ENCODE results near the gene PAIP1. TPM values are rescaled to one million over a fixed set of nuclear protein-coding genes. Genes with fewer than 3 reads are reported as not detected.

Gene PAIP1
- total and polyA plus RNA-seq, 2 donors (not counting 3 experiments of a cell fraction or from before 2014, with no cell fraction given), result 69.1 to 90.1 TPM

DNA sequence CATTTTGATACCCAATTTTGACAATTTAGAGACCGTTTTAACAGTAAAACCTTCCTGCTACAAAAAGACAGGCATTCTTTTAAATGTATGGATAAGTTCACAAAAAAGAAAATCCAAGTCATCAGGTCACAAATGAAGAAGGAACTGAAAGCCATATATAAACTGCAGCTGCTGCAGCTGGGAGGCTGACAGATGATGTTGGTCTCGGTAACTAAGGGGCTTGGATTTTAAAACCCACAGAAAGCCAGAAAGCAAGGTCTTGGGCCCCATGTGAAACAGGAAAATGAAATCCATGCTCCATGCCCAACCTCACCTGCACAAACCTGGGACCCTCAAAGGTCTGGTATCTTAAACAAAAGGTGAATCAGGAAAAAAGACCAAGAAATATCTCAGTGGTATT is 26.2 kb downstream of the PAIP1 start:
- CTCF ChIA-PET, result no interaction called here
- Histone ChIP-seq H3K27ac (ENCODE audit: insufficient read depth, low read depth, low read length) (no peak overlapping the region), H3K4me1 (ENCODE audit: control insufficient read depth, extremely low read depth, insufficient read depth, low read length) (no peaks in the 10 kb centered on the region), H3K4me2 (ENCODE audit: insufficient read depth, low read length) (no peak overlapping the region), H3K36me3 (ENCODE audit: control insufficient read depth in 2 of 2, extremely low read depth in 1 of 2, insufficient read depth in 2 of 2, low read length in 2 of 2) (peaks cover 20 to 33% of the 10 kb centered on the region in 2 experiments), H2AFZ (ENCODE audit: low read depth, low read length) (no peak overlapping the region), H3K4me3 (replicated peaks in 1 of 3; ENCODE audit: insufficient read depth in 1 of 3, low read depth in 1 of 3, low read length in 3 of 3) (no peak overlapping the region), H3K79me2 (ENCODE audit: control insufficient read depth, insufficient read depth, low read length) (no peaks in the 10 kb centered on the region), H3K9ac (replicated peaks; ENCODE audit: extremely low read depth, insufficient read depth, low read length) (no peak overlapping the region), H3K9me3 (replicated peaks; ENCODE audit: control insufficient read depth, insufficient read depth, low read length) (no peaks in the 10 kb centered on the region), H3K27me3 (ENCODE audit: control insufficient read depth in 2 of 2, insufficient read depth in 2 of 2, low read length in 2 of 2) (no peaks in the 10 kb centered on the region), H3K9me1 (replicated peaks; ENCODE audit: control insufficient read depth, extremely low read depth, insufficient read depth, low read length) (no peaks in the 10 kb centered on the region), H4K20me1 (replicated peaks; ENCODE audit: control insufficient read depth, extremely low read depth, insufficient read depth, low read length) (no peaks in the 10 kb centered on the region)
- DNase-seq (ENCODE audit: low read depth, low spot score) (no peak), FAIRE-seq (no peak)
- TF ChIP-seq MYC (IDR thresholded peaks at IDR 0.05; ENCODE audit: low read depth, low read length) (no peak), EZH2 (IDR thresholded peaks at IDR 0.05; ENCODE audit: borderline replicate concordance, low read depth, low read length, severe bottlenecking) (no peak), CTCF (IDR thresholded peaks at IDR 0.05; ENCODE audit: extremely low read depth in 1 of 2, insufficient read depth in 1 of 2, low read depth in 1 of 2, low read length in 2 of 2) (no peak), FOS (IDR thresholded peaks at IDR 0.05; ENCODE audit: borderline replicate concordance, insufficient read depth, low read length) (no peak), GATA2 (IDR thresholded peaks at IDR 0.05; ENCODE audit: insufficient read depth, insufficient read length, low read depth, low read length) (no peak)
- dilution Hi-C loops (cut with MboI; ENCODE audit: extremely low pct_ligation_motif_present, low sequenced_read_pairs), result no loop called here
- POLR2A ChIA-PET, result no interaction called here
- intact Hi-C loops (cut with micrococcal nuclease), result no loop called here
- no TSS peak for BruUV-seq (replicated peaks)

DNA sequence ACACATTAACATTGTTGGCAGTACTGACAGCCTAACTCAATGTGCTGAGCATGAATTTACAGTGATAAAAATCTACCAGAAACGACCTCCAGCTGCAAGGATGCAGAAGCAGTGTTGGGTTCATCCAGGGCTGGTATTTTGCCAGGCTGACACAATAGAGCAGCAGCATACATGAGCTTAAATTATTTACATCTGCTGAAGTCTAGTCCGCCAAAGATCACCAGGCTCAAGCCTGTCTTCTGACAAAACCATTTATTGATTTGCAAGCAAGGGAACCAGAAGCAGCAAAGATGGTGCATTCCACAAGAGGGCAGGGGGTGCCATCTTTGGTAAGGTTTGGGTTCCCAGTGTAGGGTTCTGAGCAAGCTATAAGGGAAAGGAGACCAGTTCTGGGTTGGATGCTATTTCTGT is 33.2 kb downstream of the PAIP1 start:
- H3K36me3 ChIP-seq (ENCODE audit: control insufficient read depth in 2 of 2, extremely low read depth in 1 of 2, insufficient read depth in 2 of 2, low read length in 2 of 2), result peaks cover 8 to 12% of the 10 kb centered on the region in 2 experiments
- H3K4me1 ChIP-seq (ENCODE audit: control insufficient read depth, extremely low read depth, insufficient read depth, low read length), result no peaks in the 10 kb centered on the region
- TF ChIP-seq MAX (IDR thresholded peaks at IDR 0.05; ENCODE audit: insufficient read depth, insufficient read length) (no peak), CTCF (IDR thresholded peaks at IDR 0.05; ENCODE audit: extremely low read depth in 1 of 2, insufficient read depth in 1 of 2, low read depth in 1 of 2, low read length in 2 of 2) (no peak), EZH2 (IDR thresholded peaks at IDR 0.05; ENCODE audit: borderline replicate concordance, low read depth, low read length, severe bottlenecking) (no peak), POLR2AphosphoS5 (IDR thresholded peaks at IDR 0.05; ENCODE audit: insufficient read depth, low read depth, low read length) (no peak), POLR2A (IDR thresholded peaks at IDR 0.05; ENCODE audit: low read depth, low read length) (no peak), GATA2 (IDR thresholded peaks at IDR 0.05; ENCODE audit: insufficient read depth, insufficient read length, low read depth, low read length) (no peak), FOS (IDR thresholded peaks at IDR 0.05; ENCODE audit: borderline replicate concordance, insufficient read depth, low read length) (no peak), JUN (IDR thresholded peaks at IDR 0.05; ENCODE audit: borderline replicate concordance, insufficient read depth, insufficient read length, low read depth) (no peak), MYC (IDR thresholded peaks at IDR 0.05; ENCODE audit: low read depth, low read length) (no peak)
- ChIA-PET CTCF (interaction anchor here (3.5 kb wide), 1 partner anchor 39 kb away, joined by 13 read pairs; the partner anchor contains the start of gene TMEM267), POLR2A (interaction anchor here (1.1 kb wide), 1 partner anchor 9 kb away, joined by 5 read pairs; the partner anchor contains the start of gene C5orf34)
- H3K79me2 ChIP-seq (ENCODE audit: control insufficient read depth, insufficient read depth, low read length), result no peaks in the 10 kb centered on the region
- no peak for DNase-seq (ENCODE audit: low read depth, low spot score)
- H4K20me1 ChIP-seq (replicated peaks; ENCODE audit: control insufficient read depth, extremely low read depth, insufficient read depth, low read length), result no peaks in the 10 kb centered on the region
- dilution Hi-C loops (cut with MboI; ENCODE audit: extremely low pct_ligation_motif_present, low sequenced_read_pairs), result no loop called here
- no peak overlapping the region for H3K9ac ChIP-seq (replicated peaks; ENCODE audit: extremely low read depth, insufficient read depth, low read length)
- H3K27ac ChIP-seq (ENCODE audit: insufficient read depth, low read depth, low read length), result no peak overlapping the region
- no peaks in the 10 kb centered on the region for H3K27me3 ChIP-seq (ENCODE audit: control insufficient read depth in 2 of 2, insufficient read depth in 2 of 2, low read length in 2 of 2)
- no TSS peak for BruUV-seq (replicated peaks)
- no peak overlapping the region for H2AFZ ChIP-seq (ENCODE audit: low read depth, low read length)
- H3K4me2 ChIP-seq (ENCODE audit: insufficient read depth, low read length), result no peak overlapping the region
- H3K9me1 ChIP-seq (replicated peaks; ENCODE audit: control insufficient read depth, extremely low read depth, insufficient read depth, low read length), result no peaks in the 10 kb centered on the region
- no peak for FAIRE-seq
- intact Hi-C loops (cut with micrococcal nuclease), result no loop called here
- no peak overlapping the region for H3K4me3 ChIP-seq (replicated peaks in 1 of 3; ENCODE audit: insufficient read depth in 1 of 3, low read depth in 1 of 3, low read length in 3 of 3)
- no peaks in the 10 kb centered on the region for H3K9me3 ChIP-seq (replicated peaks; ENCODE audit: control insufficient read depth, insufficient read depth, low read length)
